OCI-LY1 (cell line): ENCODE measurements around the gene NOS3.

Experiments
- EZH2 ChIP-seq: fragments of 200-600 bp; sonication (generic), shearing (Covaris generic); IDR thresholded peaks from 2 replicates; pipeline ENCODE4 v1.8.0; 2017; ENCODE audit warnings: borderline replicate concordance, mixed run types, mild to moderate bottlenecking, antibody characterized with exemption, low read length, moderate library complexity, mixed read lengths
- TF ChIP-seq, protein P1 (sequence below): fragments of 200-600 bp; sonication (generic), shearing (Covaris generic); IDR thresholded peaks from 2 replicates; pipeline ENCODE4 v1.5.1; 2017; ENCODE audit warnings: mild to moderate bottlenecking, antibody characterized with exemption, low read length, moderate library complexity, mixed read lengths

- TF ChIP-seq, protein P1, sequence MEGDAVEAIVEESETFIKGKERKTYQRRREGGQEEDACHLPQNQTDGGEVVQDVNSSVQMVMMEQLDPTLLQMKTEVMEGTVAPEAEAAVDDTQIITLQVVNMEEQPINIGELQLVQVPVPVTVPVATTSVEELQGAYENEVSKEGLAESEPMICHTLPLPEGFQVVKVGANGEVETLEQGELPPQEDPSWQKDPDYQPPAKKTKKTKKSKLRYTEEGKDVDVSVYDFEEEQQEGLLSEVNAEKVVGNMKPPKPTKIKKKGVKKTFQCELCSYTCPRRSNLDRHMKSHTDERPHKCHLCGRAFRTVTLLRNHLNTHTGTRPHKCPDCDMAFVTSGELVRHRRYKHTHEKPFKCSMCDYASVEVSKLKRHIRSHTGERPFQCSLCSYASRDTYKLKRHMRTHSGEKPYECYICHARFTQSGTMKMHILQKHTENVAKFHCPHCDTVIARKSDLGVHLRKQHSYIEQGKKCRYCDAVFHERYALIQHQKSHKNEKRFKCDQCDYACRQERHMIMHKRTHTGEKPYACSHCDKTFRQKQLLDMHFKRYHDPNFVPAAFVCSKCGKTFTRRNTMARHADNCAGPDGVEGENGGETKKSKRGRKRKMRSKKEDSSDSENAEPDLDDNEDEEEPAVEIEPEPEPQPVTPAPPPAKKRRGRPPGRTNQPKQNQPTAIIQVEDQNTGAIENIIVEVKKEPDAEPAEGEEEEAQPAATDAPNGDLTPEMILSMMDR, result no peak
- TF ChIP-seq EZH2, result no peak
Observed at GRCh38 chr7:150980663-150981062, 10.2 kb upstream of the NOS3 start.
